H1 (cell line): ENCODE results near the gene MRPL34. TPM values are rescaled to one million over a fixed set of nuclear protein-coding genes. Genes with fewer than 3 reads are reported as not detected.
A peak's percentile ranks its signal among the peaks of the same experiment; 100 is the strongest.

Experiments
- CTCF ChIA-PET: fragments of 300-600 bp; sonication (Branson Sonifier 250); formaldehyde crosslinking; loops from one replicate; lab custom pipeline; 2021; ENCODE audit not compliant: partially characterized antibody; lab: Charles Lee
- POLR2A ChIA-PET: fragments of 300-600 bp; sonication (Branson Sonifier 250); formaldehyde crosslinking; loops from one replicate; lab custom pipeline; 2021; ENCODE audit warnings: inconsistent platforms; ENCODE audit not compliant: partially characterized antibody; lab: Charles Lee
- DNase-seq, 2 experiments: peaks; one replicate each; pipeline versions ENCODE4 v3.0.0 to v3.0.0-alpha.2; 2010 to 2022; ENCODE audit warnings: low spot score in 2 of 2, low read depth in 1 of 2, mixed read lengths in 1 of 2
- FAIRE-seq: peaks from 2 replicates; lab custom pipeline; 2011; peaks lifted over from hg19 to GRCh38; lab: Jason Lieb, UNC
- H2AFZ ChIP-seq: 2 replicates; pipeline ENCODE4 v1.8.1; 2012; ENCODE audit warnings: low read length, inconsistent platforms
- H2AK5ac ChIP-seq: 2 replicates; pipeline ENCODE4 v1.6.1; 2013; ENCODE audit warnings: low read depth, low read length
- H2BK120ac ChIP-seq: replicated peaks from 2 replicates; pipeline ENCODE3; 2013; ENCODE audit warnings: low read depth, low read length, inconsistent platforms
- H2BK12ac ChIP-seq: 2 replicates; pipeline ENCODE4 v1.6.1; 2013; ENCODE audit warnings: low read depth, low read length
- H2BK15ac ChIP-seq: 2 replicates; pipeline ENCODE4 v1.6.1; 2013; ENCODE audit warnings: low read length
- H2BK20ac ChIP-seq: 2 replicates; pipeline ENCODE4 v1.6.1; 2013; ENCODE audit warnings: low read length
- H2BK5ac ChIP-seq: 2 replicates; pipeline ENCODE4 v1.6.1; 2013; ENCODE audit warnings: low read depth, low read length
- H3K14ac ChIP-seq: 2 replicates; pipeline ENCODE4 v1.6.1; 2013; ENCODE audit warnings: inconsistent platforms; ENCODE audit not compliant: insufficient read length
- H3K18ac ChIP-seq: 2 replicates; pipeline ENCODE4 v1.6.1; 2013; ENCODE audit warnings: low read length; ENCODE audit errors: extremely low read depth
- H3K23ac ChIP-seq: 2 replicates; pipeline ENCODE4 v1.6.1; 2013; ENCODE audit warnings: inconsistent platforms; ENCODE audit not compliant: insufficient read length
- H3K23me2 ChIP-seq: 2 replicates; pipeline ENCODE4 v1.6.1; 2013; ENCODE audit warnings: low read depth, low read length
- H3K27ac ChIP-seq: 2 replicates; pipeline ENCODE4 v1.6.1; 2011; ENCODE audit warnings: low read depth, low read length, inconsistent platforms
- H3K27me3 ChIP-seq, 4 experiments: replicated peaks in 1 of 4; 1 replicate in 1 of 4; 2 replicates in 3 of 4; pipeline versions ENCODE4 v1.6.1 to v1.8.1; 2011 to 2013; ENCODE audit warnings: low read length in 3 of 4, mild to moderate bottlenecking in 3 of 4, inconsistent platforms in 2 of 4, mixed read lengths in 2 of 4, moderate library complexity in 1 of 4; ENCODE audit not compliant: control insufficient read depth in 3 of 4, insufficient read depth in 3 of 4; ENCODE audit errors: extremely low read depth in 1 of 4
- H3K36me3 ChIP-seq, 4 experiments: 2 replicates each; pipeline versions ENCODE4 v1.6.1 to v1.8.1; 2011 to 2013; ENCODE audit warnings: mild to moderate bottlenecking in 4 of 4, low read length in 3 of 4, moderate library complexity in 2 of 4, control low read depth in 1 of 4, inconsistent platforms in 1 of 4; ENCODE audit not compliant: insufficient read depth in 4 of 4, control insufficient read depth in 2 of 4
- H3K4ac ChIP-seq: replicated peaks from 2 replicates; pipeline ENCODE3; 2013; ENCODE audit warnings: low read length, low read depth, mixed read lengths, inconsistent platforms; ENCODE audit not compliant: insufficient read length
- H3K4me1 ChIP-seq, 4 experiments: replicated peaks in 1 of 4; 1 replicate in 1 of 4; 2 replicates in 3 of 4; pipeline versions ENCODE4 v1.6.1 to v1.8.1; 2011 to 2013; ENCODE audit warnings: low read length in 3 of 4, inconsistent platforms in 2 of 4, mixed read lengths in 1 of 4; ENCODE audit not compliant: insufficient read depth in 4 of 4, control insufficient read depth in 3 of 4
- H3K4me2 ChIP-seq, 2 experiments: 2 replicates each; pipeline versions ENCODE4 v1.6.1 to v1.8.1; 2011 to 2013; ENCODE audit warnings: low read depth in 2 of 2, low read length in 2 of 2, control low read depth in 1 of 2, inconsistent platforms in 1 of 2, mild to moderate bottlenecking in 1 of 2; ENCODE audit not compliant: insufficient read depth in 1 of 2
- H3K4me3 ChIP-seq, 4 experiments: fragments of 200-600, 300-600 bp in 1 of 4; sonication (generic), shearing (Covaris generic), sonication (Bioruptor Twin) in 1 of 4; 2 replicates each; pipeline versions ENCODE4 v1.5.1 to v1.8.1; 2011 to 2016; ENCODE audit warnings: low read length in 4 of 4, low read depth in 3 of 4, control low read depth in 2 of 4, inconsistent platforms in 2 of 4, mild to moderate bottlenecking in 2 of 4, mixed read lengths in 1 of 4, moderate library complexity in 1 of 4; ENCODE audit not compliant: insufficient read depth in 2 of 4; ENCODE audit errors: extremely low read depth in 1 of 4
- H3K56ac ChIP-seq: replicated peaks from 2 replicates; pipeline ENCODE3; 2013; ENCODE audit warnings: low read depth, mild to moderate bottlenecking, mixed read lengths, low read length, inconsistent platforms; ENCODE audit not compliant: insufficient read length
- H3K79me1 ChIP-seq: 2 replicates; pipeline ENCODE4 v1.6.1; 2013; ENCODE audit warnings: low read depth, low read length, control low read depth
- H3K79me2 ChIP-seq, 2 experiments: 2 replicates each; pipeline versions ENCODE4 v1.6.1 to v1.8.1; 2012 to 2013; ENCODE audit warnings: low read length in 2 of 2, mild to moderate bottlenecking in 2 of 2, inconsistent platforms in 1 of 2; ENCODE audit not compliant: insufficient read depth in 2 of 2, control insufficient read depth in 1 of 2
- H3K9ac ChIP-seq, 4 experiments: replicated peaks in 1 of 4; 1 replicate in 1 of 4; 2 replicates in 3 of 4; pipeline versions ENCODE4 v1.6.1 to v1.8.1; 2011 to 2013; ENCODE audit warnings: low read depth in 3 of 4, low read length in 3 of 4, control low read depth in 2 of 4, mild to moderate bottlenecking in 2 of 4, moderate library complexity in 2 of 4, inconsistent platforms in 1 of 4; ENCODE audit errors: extremely low read depth in 1 of 4
- H3K9me3 ChIP-seq, 2 experiments: 2 replicates each; pipeline versions ENCODE4 v1.6.1 to v1.8.1; 2012 to 2013; ENCODE audit warnings: mild to moderate bottlenecking in 2 of 2, moderate library complexity in 2 of 2, control low read depth in 1 of 2, inconsistent platforms in 1 of 2, low read depth in 1 of 2, low read length in 1 of 2, mixed read lengths in 1 of 2; ENCODE audit not compliant: insufficient read depth in 2 of 2
- H4K20me1 ChIP-seq, 2 experiments: replicated peaks in 1 of 2; 2 replicates each; pipeline versions ENCODE3 to v1.8.1; 2011 to 2013; ENCODE audit warnings: inconsistent platforms in 2 of 2, low read length in 2 of 2, mild to moderate bottlenecking in 1 of 2; ENCODE audit not compliant: insufficient read depth in 2 of 2, control insufficient read depth in 1 of 2
- H4K5ac ChIP-seq: 2 replicates; pipeline ENCODE4 v1.6.1; 2013; ENCODE audit warnings: low read length, low read depth, mixed read lengths, inconsistent platforms; ENCODE audit not compliant: insufficient read length
- H4K8ac ChIP-seq: 2 replicates; pipeline ENCODE4 v1.8.0; 2013; ENCODE audit warnings: mild to moderate bottlenecking, moderate library complexity, low read length, inconsistent platforms; ENCODE audit not compliant: insufficient read depth; ENCODE audit errors: extremely low read depth
- H4K91ac ChIP-seq: replicated peaks from 2 replicates; pipeline ENCODE3; 2013; ENCODE audit warnings: low read length, mixed read lengths, inconsistent platforms; ENCODE audit not compliant: insufficient read length
- ASH2L ChIP-seq: fragments of 200-600, 300-600 bp; sonication (generic); IDR thresholded peaks from one replicate; pipeline ENCODE4 v1.7.1; 2017; ENCODE audit warnings: low read length
- CBX8 ChIP-seq: fragments of 300-800, 300-1000 bp; sonication (generic); IDR thresholded peaks from 2 replicates; pipeline ENCODE4 v1.7.1; 2016; ENCODE audit warnings: low read depth, low read length, borderline replicate concordance
- CHD1 ChIP-seq: IDR thresholded peaks from 2 replicates; pipeline ENCODE4 v1.6.1; 2012; ENCODE audit warnings: low read depth, low read length, improper control_type of control experiment
- FOSL1 ChIP-seq: IDR thresholded peaks from 2 replicates; pipeline ENCODE4 v1.6.1; 2011; ENCODE audit warnings: mild to moderate bottlenecking, low read depth, low read length, moderate library complexity; ENCODE audit not compliant: insufficient read depth
- JUND ChIP-seq: IDR thresholded peaks from 2 replicates; pipeline ENCODE4 v1.6.1; 2011; ENCODE audit warnings: mild to moderate bottlenecking, improper control_type of control experiment, low read length
- PHF8 ChIP-seq: fragments of 200-600 bp; sonication (generic); conservative IDR thresholded peaks from 2 replicates; pipeline ENCODE4 v1.7.1; 2012; ENCODE audit warnings: low read depth, mild to moderate bottlenecking, inconsistent platforms, low read length, moderate library complexity
- POU5F1 ChIP-seq: IDR thresholded peaks from 2 replicates; pipeline ENCODE4 v1.6.1; 2011; ENCODE audit warnings: low read depth, mild to moderate bottlenecking, low read length, moderate library complexity
- RFX5 ChIP-seq: IDR thresholded peaks from 2 replicates; pipeline ENCODE4 v1.6.1; 2011; ENCODE audit warnings: low read depth, low read length, improper control_type of control experiment, borderline replicate concordance
- RNF2 ChIP-seq: fragments of 200-900, 300-1000 bp; sonication (generic); IDR thresholded peaks from 2 replicates; pipeline ENCODE4 v1.7.1; 2016; ENCODE audit warnings: borderline replicate concordance, low read depth, mild to moderate bottlenecking, antibody characterized with exemption, low read length; ENCODE audit not compliant: poor library complexity, severe bottlenecking; ENCODE audit errors: missing control alignments
- RXRA ChIP-seq: IDR thresholded peaks from 2 replicates; pipeline ENCODE4 v1.6.1; 2011; ENCODE audit warnings: low read depth, mild to moderate bottlenecking, low read length, moderate library complexity; ENCODE audit not compliant: insufficient read depth
- SRF ChIP-seq: IDR thresholded peaks from 2 replicates; pipeline ENCODE4 v1.6.1; 2011; ENCODE audit warnings: mild to moderate bottlenecking, low read depth, low read length, moderate library complexity
- TAF7 ChIP-seq: optimal IDR thresholded peaks from 2 replicates; pipeline ENCODE3; 2011; ENCODE audit warnings: low read depth, mild to moderate bottlenecking, inconsistent platforms, low read length, moderate library complexity, borderline replicate concordance
- TCF12 ChIP-seq: IDR thresholded peaks from 2 replicates; pipeline ENCODE4 v1.6.1; 2011; ENCODE audit warnings: low read depth, mild to moderate bottlenecking, low read length
- WGBS, 2 experiments: shearing (Covaris generic) in 1 of 2; methylation state at CpG; one replicate each; pipeline versions ENCODE4 v1.1.6 to v1.1.7; 2013 to 2015; ENCODE audit warnings: low lambda C conversion rate in 2 of 2, mixed read lengths in 2 of 2, inconsistent platforms in 1 of 2, low coverage in 1 of 2, missing lambda C conversion rate in 1 of 2; ENCODE audit not compliant: insufficient replicate concordance in 2 of 2, insufficient coverage in 1 of 2, insufficient read length in 1 of 2; ENCODE audit errors: extremely low coverage in 1 of 2, missing lambda C conversion rate in 1 of 2; 5-methylcytosine and 5-hydroxymethylcytosine counted together
- polyA plus RNA-seq, 7 experiments: library from polyadenylated mRNA; depleted of rRNA in 3 of 7; stranded (reverse) in 5 of 7; unstranded in 2 of 7; fragments of >200 nt in 5 of 7; fragments of 200-250 nt in 2 of 7; gene quantifications; 1 replicate in 5 of 7; 2 replicates in 1 of 7; 4 replicates in 1 of 7; pipeline versions ENCODE4 v1.2.1 to v1.2.3, GENCODE V29; 2011 to 2013; ENCODE audit warnings: missing spikeins in 2 of 7, mixed read lengths in 2 of 7
- total RNA-seq: library from RNA; stranded (reverse); fragmentation: NEBNext Ultra II Directional; extraction: Animal tissue kit (Norgen Biotek cat#: 25700); gene quantifications from 2 replicates; pipeline ENCODE4 v1.2.1, GENCODE V29; 2021

Gene MRPL34
- total and polyA plus RNA-seq, 2 of the 8 experiments (the other 6 are each of a cell fraction or from before 2014, with no cell fraction given) = 91.9 to 99.6 TPM

- Histone ChIP-seq H3K4me2 (peak within 1 kb of the TSS; percentile 11 to 52; a peak in 2 of 4 replicates), H2BK12ac (peak within 1 kb of the TSS; percentile 96), H4K20me1 (no peaks in the 10 kb centered on the region), H4K5ac (peak within 1 kb of the TSS; percentile 55), H3K9ac (peak within 1 kb of the TSS in 1 of 4 experiments; percentile 1; a peak in 3 of 7 replicates), H3K9me3 (peaks cover 4 to 8% of the 10 kb centered on the region in 2 experiments; a peak in 3 of 4 replicates), H3K4ac (peak within 1 kb of the TSS; percentile 28), H3K79me1 (no peaks in the 10 kb centered on the region; the same call in 1 of the 2 replicates), H3K79me2 (peaks cover 3 to 12% of the 10 kb centered on the region in 2 experiments; a peak in 3 of 4 replicates), H2BK5ac (peak within 1 kb of the TSS; percentile 86), H2BK120ac (peak within 1 kb of the TSS; percentile 28), H4K91ac (peak within 1 kb of the TSS; percentile 98), H3K36me3 (peaks cover 0 to 3% (median 0%) of the 10 kb centered on the region in 4 experiments; a peak in 2 of 8 replicates), H2BK15ac (peak within 1 kb of the TSS; percentile 74), H3K4me3 (0 out of 8 replicates have a peak within 1 kb of the TSS, but pooled peaks of 1 of the 4 experiments have one; percentile 10), H3K14ac (no peak within 1 kb of the TSS), H3K27me3 (no peaks in the 10 kb centered on the region), H3K18ac (peak within 1 kb of the TSS; percentile 84; the same call in 1 of the 2 replicates), H2BK20ac (peak within 1 kb of the TSS; percentile 64; the same call in 1 of the 2 replicates), H2AK5ac (peak within 1 kb of the TSS; percentile 17; the same call in 1 of the 2 replicates), H2AFZ (no peak within 1 kb of the TSS), H3K56ac (no peak within 1 kb of the TSS), H3K23me2 (no peaks in the 10 kb centered on the region), H3K27ac (peak within 1 kb of the TSS; percentile 62), H3K4me1 (peaks cover 0 to 8% (median 2%) of the 10 kb centered on the region in 4 experiments; a peak in 5 of 7 replicates), H4K8ac (peak within 1 kb of the TSS; percentile 96), H3K23ac (no peak within 1 kb of the TSS)
- 40% methylated on average over 5 of the region's 5 CpGs; no CpG with 5 or more reads in 1 of the 2 experiments for WGBS, 2 experiments
- CTCF ChIA-PET = interaction anchor here (0.6 to 3.3 kb wide), 10 partner anchors 9 to 175 kb away, joined by 3 to 28 read pairs (median 4); partner anchors contain the start of gene ANKLE1
- DNase-seq = peak in 1 of 2 experiments; percentile 75
- no peak for FAIRE-seq
- POLR2A ChIA-PET = interaction anchor here (0.7 to 12.8 kb wide), 14 partner anchors 8 to 49 kb away, joined by 3 to 113 read pairs (median 4); partner anchors contain the start of genes ANKLE1, OCEL1 and USE1
- TF ChIP-seq RNF2 = no peak
- no peak for TF ChIP-seq RXRA
- no peak for TF ChIP-seq SRF
- no peak for TF ChIP-seq RFX5
- TF ChIP-seq POU5F1 = no peak
- TF ChIP-seq ASH2L = no peak
- TF ChIP-seq JUND = no peak
- TF ChIP-seq TAF7 = no peak
- no peak for TF ChIP-seq FOSL1
- no peak for TF ChIP-seq CBX8
- TF ChIP-seq TCF12 = no peak
- no peak for TF ChIP-seq CHD1
- no peak for TF ChIP-seq PHF8
Observed at GRCh38 chr19:17264641-17264979, 41.1 kb upstream of the MRPL34 start, which contains the start of gene USHBP1. Gene USHBP1, minus strand, starts transcription at chr19:17264745. Its CDS starts 446 bp downstream, at chr19:17264299.
